WTC11 (cell line): ENCODE measurements around the gene CELSR3. TPM values are rescaled to one million over a fixed set of nuclear protein-coding genes. Genes with fewer than 3 reads are reported as not detected.

Experiments used
- ATAC-seq: fragments of 200-7000 bp; cut with Tn5 transposase; 2 replicates; pipeline ENCODE4 v1.10.0; 2021; ENCODE audit warnings: mild to moderate bottlenecking, moderate library complexity
- CTCF ChIA-PET: fragments of 300-600 bp; sonication (Branson Sonifier 250); formaldehyde crosslinking; loops from one replicate; lab custom pipeline; 2021; ENCODE audit warnings: antibody characterized with exemption; lab: Charles Lee
- POLR2A ChIA-PET: fragments of 350-600 bp; sonication (Branson Sonifier 250); formaldehyde crosslinking; loops from one replicate; lab custom pipeline; 2021; ENCODE audit warnings: antibody characterized with exemption; lab: Charles Lee
- DNase-seq: peaks from one replicate; pipeline ENCODE4 v3.0.0; 2021; ENCODE audit warnings: low spot score
- H3K27ac Mint-ChIP-seq: 2 replicates; pipeline ENCODE4 v1.8.0; 2021; ENCODE audit warnings: mixed read lengths
- H3K27me3 Mint-ChIP-seq: 2 replicates; pipeline ENCODE4 v1.8.0; 2021; ENCODE audit warnings: low read depth, mild to moderate bottlenecking, moderate library complexity, mixed read lengths
- H3K36me3 Mint-ChIP-seq: 2 replicates; pipeline ENCODE4 v1.8.0; 2021; ENCODE audit warnings: mixed read lengths
- H3K4me1 Mint-ChIP-seq: 2 replicates; pipeline ENCODE4 v1.8.0; 2022; ENCODE audit warnings: mixed read lengths
- H3K4me3 Mint-ChIP-seq: 2 replicates; pipeline ENCODE4 v1.8.0; 2021; ENCODE audit warnings: mild to moderate bottlenecking, moderate library complexity, mixed read lengths
- H3K9me3 Mint-ChIP-seq: 2 replicates; pipeline ENCODE4 v1.8.0; 2021; ENCODE audit warnings: mixed read lengths
- ELF4 ChIP-seq: sonication (generic); formaldehyde crosslinking; IDR thresholded peaks from 2 replicates; pipeline ENCODE4 v1.8.1; 2022; ENCODE audit warnings: low read depth, mild to moderate bottlenecking, moderate library complexity, missing genetic modification reagents
- ETV6 ChIP-seq: sonication (generic); formaldehyde crosslinking; IDR thresholded peaks from 2 replicates; pipeline ENCODE4 v1.8.1; 2022; ENCODE audit warnings: mild to moderate bottlenecking, missing genetic modification reagents
- NR1H2 ChIP-seq: sonication (generic); formaldehyde crosslinking; IDR thresholded peaks from 2 replicates; pipeline ENCODE4 v1.9.0; 2021; ENCODE audit warnings: mild to moderate bottlenecking, moderate library complexity, missing genetic modification reagents
- TEAD4 ChIP-seq: sonication (generic); formaldehyde crosslinking; IDR thresholded peaks from 2 replicates; pipeline ENCODE4 v1.8.0; 2022; ENCODE audit warnings: mild to moderate bottlenecking, missing genetic modification reagents
- TP53 ChIP-seq: sonication (generic); formaldehyde crosslinking; IDR thresholded peaks from 2 replicates; pipeline ENCODE4 v1.8.1; 2023; ENCODE audit warnings: mild to moderate bottlenecking, missing genetic modification reagents
- ZNF219 ChIP-seq: sonication (generic); formaldehyde crosslinking; IDR thresholded peaks from 2 replicates; pipeline ENCODE4 v1.8.0; 2023; ENCODE audit warnings: missing genetic modification reagents, mild to moderate bottlenecking, borderline replicate concordance
- ZNF281 ChIP-seq: sonication (generic); formaldehyde crosslinking; IDR thresholded peaks from 2 replicates; pipeline ENCODE4 v1.8.0; 2023; ENCODE audit warnings: mild to moderate bottlenecking, missing genetic modification reagents
- ZNF671 ChIP-seq: fragments of 250-450 bp; sonication (Bioruptor Pico); IDR thresholded peaks from 2 replicates; pipeline ENCODE4 v1.8.0; 2021; ENCODE audit warnings: mild to moderate bottlenecking
- microRNA-seq: library from miRNA; unstranded; fragments of <30 nt; microRNA quantifications from one replicate; pipeline ENCODE4 v1.2.0, GENCODE V29; 2022; ENCODE audit warnings: borderline number of aligned reads
- total RNA-seq: library from RNA; stranded (reverse); gene quantifications from 3 replicates; pipeline ENCODE4 v1.2.3, GENCODE V29; 2021
- TF ChIP-seq, protein P1 (sequence below): sonication (generic); formaldehyde crosslinking; IDR thresholded peaks from 2 replicates; pipeline ENCODE4 v1.8.1; 2023; ENCODE audit warnings: mild to moderate bottlenecking, missing genetic modification reagents, borderline replicate concordance
- TF ChIP-seq, protein P2 (sequence below): sonication (generic); formaldehyde crosslinking; IDR thresholded peaks from 2 replicates; pipeline ENCODE4 v1.8.1; 2023; ENCODE audit warnings: mild to moderate bottlenecking, moderate library complexity, missing genetic modification reagents
- TF ChIP-seq, protein P3 (sequence below): sonication (generic); formaldehyde crosslinking; IDR thresholded peaks from 2 replicates; pipeline ENCODE4 v1.8.1; 2023; ENCODE audit warnings: mild to moderate bottlenecking, missing genetic modification reagents, moderate library complexity

The CELSR3 gene
- total RNA-seq, 1 experiment from 2014 or later: 27.9 TPM

DNA sequence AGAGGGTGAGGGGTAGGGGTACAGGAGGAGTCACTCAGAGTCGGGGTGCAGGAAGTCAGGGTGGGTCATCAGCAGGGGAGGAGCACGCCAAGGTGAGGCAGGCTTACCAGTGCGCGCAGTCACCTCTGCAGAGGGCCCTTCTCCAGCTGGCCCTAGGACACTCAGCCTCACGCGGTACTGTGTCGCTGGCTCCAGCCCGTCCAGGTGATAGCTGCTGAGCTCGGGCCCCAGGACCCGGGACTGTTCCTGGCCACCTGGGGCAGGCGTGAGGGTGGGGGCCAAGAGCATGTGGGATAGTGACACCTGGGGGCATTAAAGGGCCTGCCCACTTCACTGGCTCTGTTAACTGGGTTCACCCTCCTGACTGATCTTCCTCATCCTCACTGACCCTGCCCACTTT is 75.0 kb downstream of the CELSR3 start:
- H3K4me3 Mint-ChIP-seq: no peak overlapping the region
- H3K9me3 Mint-ChIP-seq: no peaks in the 10 kb centered on the region
- CTCF ChIA-PET: interaction anchor here (0.8 to 2.7 kb wide), 4 partner anchors 22 to 187 kb away, joined by 3 to 12 read pairs (median 4); partner anchors contain the start of gene UQCRC1
- DNase-seq: no peak
- H3K4me1 Mint-ChIP-seq: peaks cover 7% of the 10 kb centered on the region
- H3K36me3 Mint-ChIP-seq: no peaks in the 10 kb centered on the region
- no peak for TF ChIP-seq TP53 (CRISPR knock-in tag)
- TF ChIP-seq TEAD4 (CRISPR knock-in tag): no peak
- TF ChIP-seq NR1H2 (CRISPR knock-in tag): no peak
- TF ChIP-seq, protein P1, sequence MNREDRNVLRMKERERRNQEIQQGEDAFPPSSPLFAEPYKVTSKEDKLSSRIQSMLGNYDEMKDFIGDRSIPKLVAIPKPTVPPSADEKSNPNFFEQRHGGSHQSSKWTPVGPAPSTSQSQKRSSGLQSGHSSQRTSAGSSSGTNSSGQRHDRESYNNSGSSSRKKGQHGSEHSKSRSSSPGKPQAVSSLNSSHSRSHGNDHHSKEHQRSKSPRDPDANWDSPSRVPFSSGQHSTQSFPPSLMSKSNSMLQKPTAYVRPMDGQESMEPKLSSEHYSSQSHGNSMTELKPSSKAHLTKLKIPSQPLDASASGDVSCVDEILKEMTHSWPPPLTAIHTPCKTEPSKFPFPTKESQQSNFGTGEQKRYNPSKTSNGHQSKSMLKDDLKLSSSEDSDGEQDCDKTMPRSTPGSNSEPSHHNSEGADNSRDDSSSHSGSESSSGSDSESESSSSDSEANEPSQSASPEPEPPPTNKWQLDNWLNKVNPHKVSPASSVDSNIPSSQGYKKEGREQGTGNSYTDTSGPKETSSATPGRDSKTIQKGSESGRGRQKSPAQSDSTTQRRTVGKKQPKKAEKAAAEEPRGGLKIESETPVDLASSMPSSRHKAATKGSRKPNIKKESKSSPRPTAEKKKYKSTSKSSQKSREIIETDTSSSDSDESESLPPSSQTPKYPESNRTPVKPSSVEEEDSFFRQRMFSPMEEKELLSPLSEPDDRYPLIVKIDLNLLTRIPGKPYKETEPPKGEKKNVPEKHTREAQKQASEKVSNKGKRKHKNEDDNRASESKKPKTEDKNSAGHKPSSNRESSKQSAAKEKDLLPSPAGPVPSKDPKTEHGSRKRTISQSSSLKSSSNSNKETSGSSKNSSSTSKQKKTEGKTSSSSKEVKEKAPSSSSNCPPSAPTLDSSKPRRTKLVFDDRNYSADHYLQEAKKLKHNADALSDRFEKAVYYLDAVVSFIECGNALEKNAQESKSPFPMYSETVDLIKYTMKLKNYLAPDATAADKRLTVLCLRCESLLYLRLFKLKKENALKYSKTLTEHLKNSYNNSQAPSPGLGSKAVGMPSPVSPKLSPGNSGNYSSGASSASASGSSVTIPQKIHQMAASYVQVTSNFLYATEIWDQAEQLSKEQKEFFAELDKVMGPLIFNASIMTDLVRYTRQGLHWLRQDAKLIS (CRISPR knock-in tag): no peak
- TF ChIP-seq ZNF281 (CRISPR knock-in tag): no peak
- no peak for TF ChIP-seq ZNF671 (CRISPR knock-in tag)
- TF ChIP-seq ELF4: no peak
- TF ChIP-seq ZNF219 (CRISPR knock-in tag): no peak
- TF ChIP-seq, protein P2, sequence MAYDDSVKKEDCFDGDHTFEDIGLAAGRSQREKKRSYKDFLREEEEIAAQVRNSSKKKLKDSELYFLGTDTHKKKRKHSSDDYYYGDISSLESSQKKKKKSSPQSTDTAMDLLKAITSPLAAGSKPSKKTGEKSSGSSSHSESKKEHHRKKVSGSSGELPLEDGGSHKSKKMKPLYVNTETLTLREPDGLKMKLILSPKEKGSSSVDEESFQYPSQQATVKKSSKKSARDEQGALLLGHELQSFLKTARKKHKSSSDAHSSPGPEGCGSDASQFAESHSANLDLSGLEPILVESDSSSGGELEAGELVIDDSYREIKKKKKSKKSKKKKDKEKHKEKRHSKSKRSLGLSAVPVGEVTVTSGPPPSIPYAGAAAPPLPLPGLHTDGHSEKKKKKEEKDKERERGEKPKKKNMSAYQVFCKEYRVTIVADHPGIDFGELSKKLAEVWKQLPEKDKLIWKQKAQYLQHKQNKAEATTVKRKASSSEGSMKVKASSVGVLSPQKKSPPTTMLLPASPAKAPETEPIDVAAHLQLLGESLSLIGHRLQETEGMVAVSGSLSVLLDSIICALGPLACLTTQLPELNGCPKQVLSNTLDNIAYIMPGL (CRISPR knock-in tag): no peak
- TF ChIP-seq, protein P3, sequence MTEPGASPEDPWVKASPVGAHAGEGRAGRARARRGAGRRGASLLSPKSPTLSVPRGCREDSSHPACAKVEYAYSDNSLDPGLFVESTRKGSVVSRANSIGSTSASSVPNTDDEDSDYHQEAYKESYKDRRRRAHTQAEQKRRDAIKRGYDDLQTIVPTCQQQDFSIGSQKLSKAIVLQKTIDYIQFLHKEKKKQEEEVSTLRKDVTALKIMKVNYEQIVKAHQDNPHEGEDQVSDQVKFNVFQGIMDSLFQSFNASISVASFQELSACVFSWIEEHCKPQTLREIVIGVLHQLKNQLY: no peak
- TF ChIP-seq ETV6: no peak
- H3K27me3 Mint-ChIP-seq: no peaks in the 10 kb centered on the region; the same call in 1 of the 2 replicates
- ATAC-seq: no peak
- no peak overlapping the region for H3K27ac Mint-ChIP-seq
- POLR2A ChIA-PET: interaction anchor here (0.5 kb wide), 1 partner anchor 278 kb away, joined by 3 read pairs; no protein-coding TSS in a partner anchor

Small RNA genes within 50 kb of the gene (microRNA-seq; reads per million reads assigned to microRNA genes)
- not detected for gene MIR4793

Other genes starting within 250 kb of the CELSR3 start
- gene PLXNB1, start 232.8 kb downstream of the CELSR3 start, total RNA-seq: 119 to 143 TPM (median 125 TPM) in 3 replicates
- gene CCDC51, start 222.8 kb downstream of the CELSR3 start, total RNA-seq: 23.9 to 25.1 TPM (median 24.7 TPM) in 3 replicates
- 281 to 318 TPM (median 285 TPM) in 3 replicates for gene TMA7, start 222.6 kb downstream of the CELSR3 start, total RNA-seq
- 15.5 to 18.2 TPM (median 15.6 TPM) in 3 replicates for gene ATRIP, start 216.1 kb downstream of the CELSR3 start, total RNA-seq
- 137 to 165 TPM (median 158 TPM) in 3 replicates for gene SHISA5, start 158.7 kb downstream of the CELSR3 start, total RNA-seq
- 18.0 to 26.8 TPM (median 26.7 TPM) in 3 replicates for gene PFKFB4, start 106.1 kb downstream of the CELSR3 start, total RNA-seq
- 0.34 to 0.46 TPM in 2 of 3 replicates, not detected in the other for gene UCN2, start 99.1 kb downstream of the CELSR3 start, total RNA-seq
- 8.1 to 16.1 TPM (median 15.4 TPM) in 3 replicates for gene COL7A1, start 67.6 kb downstream of the CELSR3 start, total RNA-seq
- 313 to 326 TPM (median 323 TPM) in 3 replicates for gene UQCRC1, start 53.2 kb downstream of the CELSR3 start, total RNA-seq
- gene TMEM89, start 41.1 kb downstream of the CELSR3 start, total RNA-seq: 0.53 to 0.66 TPM in 2 of 3 replicates, not detected in the other
- gene SLC26A6, start 27.4 kb downstream of the CELSR3 start, total RNA-seq: 57.2 to 58.9 TPM (median 57.8 TPM) in 3 replicates
- 40.1 to 50.1 TPM (median 47.1 TPM) in 3 replicates for gene NCKIPSD, start 23.0 kb upstream of the CELSR3 start, total RNA-seq
- 113 to 123 TPM (median 114 TPM) in 3 replicates for gene IP6K2, start 54.3 kb upstream of the CELSR3 start, total RNA-seq
- gene PRKAR2A, start 185.0 kb upstream of the CELSR3 start, total RNA-seq: 45.1 to 57.2 TPM (median 47.2 TPM) in 3 replicates
- gene SLC25A20, start 236.0 kb upstream of the CELSR3 start, total RNA-seq: 3.9 to 6.3 TPM (median 4.9 TPM) in 3 replicates